HepG2 (cell line): Measurements from ENCODE around the gene AXIN1. TPM values are rescaled to one million over a fixed set of nuclear protein-coding genes. Genes with fewer than 3 reads are reported as not detected.

Source experiments
- ARNTL ChIP-seq: sonication (generic); formaldehyde crosslinking; IDR thresholded peaks from 2 replicates; pipeline ENCODE4 v1.4.0; 2020; ENCODE audit warnings: mild to moderate bottlenecking, missing genetic modification reagents
- CEBPZ ChIP-seq: IDR thresholded peaks from 2 replicates; pipeline ENCODE4 v1.6.1; 2012; ENCODE audit warnings: low read length, improper control_type of control experiment
- GMEB1 ChIP-seq: sonication (generic); formaldehyde crosslinking; IDR thresholded peaks from 2 replicates; pipeline ENCODE4 v1.5.1; 2020; ENCODE audit warnings: missing genetic modification reagents, mild to moderate bottlenecking, borderline replicate concordance
- GRHL1 ChIP-seq: sonication (generic); formaldehyde crosslinking; conservative IDR thresholded peaks from 2 replicates; pipeline ENCODE4 v1.8.0; 2022; ENCODE audit warnings: missing genetic modification reagents
- HOXA5 ChIP-seq: sonication (generic); formaldehyde crosslinking; IDR thresholded peaks from 2 replicates; pipeline ENCODE4 v1.4.0; 2020; ENCODE audit warnings: missing genetic modification reagents
- PRDM4 ChIP-seq: sonication (generic); formaldehyde crosslinking; IDR thresholded peaks from 2 replicates; pipeline ENCODE4 v1.9.0; 2021; ENCODE audit warnings: missing genetic modification reagents, borderline replicate concordance
- ZBTB38 ChIP-seq: sonication (generic); formaldehyde crosslinking; IDR thresholded peaks from 2 replicates; pipeline ENCODE4 v1.5.1; 2020; ENCODE audit warnings: mild to moderate bottlenecking, missing genetic modification reagents
- ZFAT ChIP-seq: sonication (generic); formaldehyde crosslinking; conservative IDR thresholded peaks from 2 replicates; pipeline ENCODE4 v1.8.1; 2023; ENCODE audit warnings: missing genetic modification reagents, inconsistent platforms
- ZNF224 ChIP-seq: sonication (generic); formaldehyde crosslinking; IDR thresholded peaks from 2 replicates; pipeline ENCODE4 v1.5.0; 2020; ENCODE audit warnings: mild to moderate bottlenecking, missing genetic modification reagents
- ZNF256 ChIP-seq: sonication (generic); formaldehyde crosslinking; conservative IDR thresholded peaks from 2 replicates; pipeline ENCODE4 v1.4.0; 2020; ENCODE audit warnings: missing genetic modification reagents
- ZNF503 ChIP-seq: sonication (generic); formaldehyde crosslinking; IDR thresholded peaks from 2 replicates; pipeline ENCODE4 v1.4.0; 2020; ENCODE audit warnings: missing genetic modification reagents
- ZNF776 ChIP-seq: sonication (generic); formaldehyde crosslinking; IDR thresholded peaks from 2 replicates; pipeline ENCODE4 v1.4.0; 2020; ENCODE audit warnings: mild to moderate bottlenecking, missing genetic modification reagents
- polyA plus RNA-seq, 8 experiments: library from polyadenylated mRNA; depleted of rRNA in 3 of 8; stranded (reverse) in 7 of 8; unstranded in 1 of 8; fragments of >200 nt; fragmentation: Illumina TruSeq in 4 of 8; extraction: Trizol in 4 of 8; gene quantifications; 2 replicates each; pipeline versions ENCODE4 v1.2.1 to v1.2.3, GENCODE V29; 2011 to 2016; ENCODE audit warnings: low read depth in 4 of 8, missing spikeins in 1 of 8, mixed read lengths in 1 of 8; ENCODE audit not compliant: insufficient read depth in 1 of 8
- total RNA-seq, 5 experiments: library from RNA; depleted of rRNA; stranded (reverse); fragments of >200 nt; fragmentation: Illumina TruSeq; extraction: Trizol; gene quantifications; 2 replicates each; pipeline ENCODE4 v1.2.3, GENCODE V29; 2016; ENCODE audit warnings: low read depth in 1 of 5

AXIN1 gene
- total and polyA plus RNA-seq, 2 of the 13 experiments (the other 11 are each of a cell fraction or from before 2014, with no cell fraction given): 24.0 to 26.0 TPM

GRCh38 chr16:360698-361336 is 8.3 kb upstream of the AXIN1 start (continued):
- TF ChIP-seq GRHL1 (CRISPR knock-in tag) (no peak), ZNF224 (CRISPR knock-in tag) (no peak), PRDM4 (CRISPR knock-in tag) (no peak), ZBTB38 (peak; percentile 100), ZNF503 (no peak), ARNTL (CRISPR knock-in tag) (no peak), ZFAT (CRISPR knock-in tag) (no peak), ZNF776 (0 out of 2 replicates have a peak, but pooled peaks have one; percentile 26), CEBPZ (no peak), HOXA5 (no peak), GMEB1 (CRISPR knock-in tag) (no peak), ZNF256 (CRISPR knock-in tag) (no peak)
